GM10248 (cell line): Measurements from ENCODE around the gene SYNE2.
"Not testable (repeated sequence)": the region's sequence is repeated elsewhere in the genome, so short reads cannot be mapped to it uniquely, and the experiment has no call there.

Source experiments
- CTCF ChIA-PET: fragments of 300-600 bp; sonication (Branson Sonifier 250); formaldehyde crosslinking; extraction: SDS; loops from one replicate; lab custom pipeline; 2021; ENCODE audit warnings: antibody characterized with exemption; lab: Yijun Ruan, JAX
- POLR2A ChIA-PET: fragments of 350-650 bp; sonication (Branson Sonifier 250); formaldehyde crosslinking; extraction: SDS; loops from one replicate; lab custom pipeline; 2020; ENCODE audit warnings: antibody characterized with exemption; lab: Yijun Ruan, JAX
- DNase-seq: peaks from one replicate; pipeline ENCODE4 v3.0.0; 2012; ENCODE audit errors: extremely low spot score
- TF ChIP-seq, protein P1 (sequence below): IDR thresholded peaks from 2 replicates; pipeline ENCODE4 v1.5.1; 2012; ENCODE audit warnings: mild to moderate bottlenecking, low read depth; ENCODE audit errors: extremely low read depth, missing control alignments, control extremely low read depth

The SYNE2 gene

DNA sequence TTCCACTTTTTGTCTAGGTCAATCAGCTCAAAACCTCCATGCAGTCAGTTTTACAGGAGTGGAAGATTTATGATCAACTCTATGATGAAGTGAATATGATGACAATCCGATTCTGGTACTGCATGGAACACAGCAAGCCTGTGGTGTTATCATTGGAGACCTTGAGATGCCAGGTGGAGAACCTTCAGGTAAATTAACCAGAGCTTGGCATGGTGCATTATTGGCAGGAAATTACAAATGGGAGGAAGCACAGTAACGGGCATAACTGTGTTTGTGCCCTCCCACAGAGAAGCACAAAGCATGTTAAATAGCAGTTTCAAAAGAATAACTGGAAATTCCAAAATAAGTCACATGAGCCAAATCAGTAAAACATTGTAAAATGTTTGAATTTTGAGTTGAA lies 305.8 kb downstream of the SYNE2 start:
- no peak for DNase-seq
- POLR2A ChIA-PET, result interaction anchor here (0.7 kb wide), 1 partner anchor 8 kb away, joined by 3 read pairs; no protein-coding TSS in a partner anchor

DNA sequence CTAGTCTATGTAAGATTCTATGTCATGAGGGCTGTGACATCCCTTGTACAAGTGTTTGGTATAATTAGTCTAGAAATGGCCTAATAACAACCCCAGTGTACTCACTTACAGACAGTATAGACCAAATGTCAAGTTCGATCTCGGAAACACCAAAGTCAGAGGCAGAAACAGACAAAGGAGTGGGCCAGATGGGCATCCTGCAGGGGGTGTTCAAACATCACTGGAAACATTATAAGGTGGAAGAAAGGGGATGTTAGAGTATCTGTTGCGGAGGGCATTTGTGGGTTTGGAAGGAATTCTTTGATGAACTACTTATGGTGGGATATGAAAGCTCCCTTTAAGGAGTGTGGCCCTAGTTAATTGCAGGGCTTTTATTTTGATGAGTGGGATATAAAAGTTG lies 306.8 kb downstream of the SYNE2 start:
- CTCF ChIA-PET, result interaction anchor here (1.0 to 1.7 kb wide), 2 partner anchors 135 to 136 kb away, joined by 3 to 4 read pairs; partner anchors contain the start of gene ESR2
- DNase-seq, result no peak
- TF ChIP-seq, protein P1, sequence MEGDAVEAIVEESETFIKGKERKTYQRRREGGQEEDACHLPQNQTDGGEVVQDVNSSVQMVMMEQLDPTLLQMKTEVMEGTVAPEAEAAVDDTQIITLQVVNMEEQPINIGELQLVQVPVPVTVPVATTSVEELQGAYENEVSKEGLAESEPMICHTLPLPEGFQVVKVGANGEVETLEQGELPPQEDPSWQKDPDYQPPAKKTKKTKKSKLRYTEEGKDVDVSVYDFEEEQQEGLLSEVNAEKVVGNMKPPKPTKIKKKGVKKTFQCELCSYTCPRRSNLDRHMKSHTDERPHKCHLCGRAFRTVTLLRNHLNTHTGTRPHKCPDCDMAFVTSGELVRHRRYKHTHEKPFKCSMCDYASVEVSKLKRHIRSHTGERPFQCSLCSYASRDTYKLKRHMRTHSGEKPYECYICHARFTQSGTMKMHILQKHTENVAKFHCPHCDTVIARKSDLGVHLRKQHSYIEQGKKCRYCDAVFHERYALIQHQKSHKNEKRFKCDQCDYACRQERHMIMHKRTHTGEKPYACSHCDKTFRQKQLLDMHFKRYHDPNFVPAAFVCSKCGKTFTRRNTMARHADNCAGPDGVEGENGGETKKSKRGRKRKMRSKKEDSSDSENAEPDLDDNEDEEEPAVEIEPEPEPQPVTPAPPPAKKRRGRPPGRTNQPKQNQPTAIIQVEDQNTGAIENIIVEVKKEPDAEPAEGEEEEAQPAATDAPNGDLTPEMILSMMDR, result no peak
- POLR2A ChIA-PET, result no interaction called here

More for the DNA sequence above, 305.8 kb downstream of the SYNE2 start:
- TF ChIP-seq, protein P1, result no peak
- CTCF ChIA-PET, result interaction anchor here (1.2 to 1.7 kb wide), 2 partner anchors 136 to 145 kb away, joined by 3 to 5 read pairs; partner anchors contain the start of gene ESR2

DNA sequence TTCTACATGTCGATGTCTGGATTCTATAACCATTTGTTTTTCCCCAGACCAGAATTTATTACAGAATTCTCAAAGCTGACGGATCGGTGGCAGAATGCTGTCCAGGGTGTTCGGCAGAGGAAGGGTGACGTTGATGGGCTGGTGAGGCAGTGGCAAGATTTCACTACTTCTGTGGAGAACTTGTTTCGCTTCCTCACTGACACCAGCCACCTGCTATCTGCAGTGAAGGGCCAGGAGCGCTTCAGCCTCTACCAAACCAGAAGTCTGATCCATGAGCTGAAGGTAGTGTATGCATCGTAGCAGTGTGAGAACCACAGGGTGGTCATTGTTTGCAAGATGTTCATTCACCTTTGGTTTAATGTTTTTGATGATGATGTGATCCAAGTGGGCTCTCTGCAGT lies 317.4 kb downstream of the SYNE2 start:
- TF ChIP-seq, protein P1, result no peak
- CTCF ChIA-PET, result interaction anchor here (1.0 to 2.2 kb wide), 5 partner anchors 8 to 135 kb away, joined by 3 to 6 read pairs (median 3); partner anchors contain the start of gene ESR2

DNA sequence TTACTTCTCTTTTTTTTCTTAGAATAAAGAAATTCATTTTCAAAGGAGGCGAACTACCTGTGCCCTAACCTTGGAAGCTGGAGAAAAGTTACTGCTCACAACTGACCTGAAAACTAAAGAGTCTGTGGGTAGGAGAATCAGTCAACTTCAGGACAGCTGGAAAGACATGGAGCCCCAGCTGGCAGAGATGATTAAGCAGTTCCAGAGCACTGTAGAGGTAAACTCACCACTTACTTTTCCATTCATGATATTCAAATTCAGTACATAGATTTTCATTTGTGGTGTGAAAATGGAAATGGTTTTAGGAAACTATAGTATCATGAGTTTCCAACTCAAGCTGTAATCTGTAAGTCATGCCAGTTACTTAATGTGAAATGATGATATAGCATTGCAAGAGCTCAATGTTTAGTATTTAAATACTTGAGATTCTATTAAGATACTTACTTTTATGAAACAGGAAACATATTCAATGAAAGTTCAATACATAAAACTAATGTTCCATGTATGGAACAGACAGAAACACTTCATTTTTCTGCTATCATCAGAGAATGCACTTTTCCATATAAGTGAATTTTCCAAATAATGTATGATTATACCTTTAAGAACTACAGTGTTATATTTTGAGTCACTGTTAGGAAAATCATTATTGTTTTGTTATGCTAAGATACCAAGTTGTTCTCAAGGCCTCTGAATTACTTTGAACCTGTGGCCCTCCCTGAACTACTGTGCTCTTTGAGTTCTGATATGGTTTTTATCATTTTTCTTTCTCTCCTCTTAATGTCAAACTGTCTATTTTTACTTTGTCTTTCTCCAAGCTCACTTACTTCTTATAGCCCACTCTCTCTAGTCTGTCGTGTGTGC lies 322.3 kb downstream of the SYNE2 start:
- ChIA-PET POLR2A (no interaction called here), CTCF (interaction anchor here (0.9 to 2.9 kb wide), 5 partner anchors 10 to 129 kb away, joined by 3 to 12 read pairs (median 4); no protein-coding TSS in a partner anchor)
- TF ChIP-seq, protein P1, result no peak
- DNase-seq, result no peak

More for the DNA sequence above, 317.4 kb downstream of the SYNE2 start:
- POLR2A ChIA-PET, result no interaction called here
- DNase-seq, result no peak

DNA sequence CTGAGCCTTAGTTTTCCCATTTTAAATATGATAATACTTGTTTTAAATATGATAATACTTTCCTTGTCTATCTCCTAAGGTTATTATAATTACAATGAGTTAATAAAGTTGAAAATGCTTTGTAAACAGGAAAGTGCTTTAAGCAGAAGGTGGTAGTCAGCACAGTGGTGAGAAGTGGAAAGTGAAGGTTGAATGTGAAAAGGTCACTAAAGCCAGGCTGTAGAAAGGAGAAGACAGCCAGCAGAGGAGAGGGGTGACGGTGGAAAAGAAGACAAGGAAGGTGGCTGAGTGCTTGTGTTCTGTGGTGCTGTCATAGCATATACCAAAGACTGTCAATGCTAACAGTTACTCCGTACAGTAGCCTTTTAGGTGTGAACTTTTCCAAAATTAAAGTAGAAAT lies 323.5 kb downstream of the SYNE2 start:
- CTCF ChIA-PET, result no interaction called here
- no peak for DNase-seq
- TF ChIP-seq, protein P1, result no peak
- POLR2A ChIA-PET, result no interaction called here

DNA sequence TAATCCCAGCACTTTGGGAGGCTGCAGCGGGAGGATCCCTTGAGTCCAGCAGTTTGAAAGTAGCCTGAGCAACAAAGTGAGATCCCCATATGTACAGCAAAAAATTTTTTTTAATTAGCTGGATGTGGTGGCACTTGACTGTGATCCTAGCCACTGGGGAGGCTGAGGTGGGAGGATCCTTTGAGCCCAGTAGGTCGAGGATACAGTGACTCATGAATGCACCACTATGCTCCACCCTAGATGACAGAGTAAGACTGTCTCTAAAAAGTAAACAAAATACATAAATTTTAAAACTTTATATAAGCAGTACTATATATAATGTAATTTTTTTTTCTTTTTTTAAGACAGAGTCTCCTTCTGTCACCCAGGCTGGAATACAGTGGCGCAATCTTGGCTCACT lies 326.0 kb downstream of the SYNE2 start:
- no peak for DNase-seq
- POLR2A ChIA-PET, result no interaction called here
- TF ChIP-seq, protein P1, result no peak
- CTCF ChIA-PET, result interaction anchor here (1.0 to 2.6 kb wide), 3 partner anchors 11 to 25 kb away, joined by 3 to 10 read pairs (median 4); no protein-coding TSS in a partner anchor

DNA sequence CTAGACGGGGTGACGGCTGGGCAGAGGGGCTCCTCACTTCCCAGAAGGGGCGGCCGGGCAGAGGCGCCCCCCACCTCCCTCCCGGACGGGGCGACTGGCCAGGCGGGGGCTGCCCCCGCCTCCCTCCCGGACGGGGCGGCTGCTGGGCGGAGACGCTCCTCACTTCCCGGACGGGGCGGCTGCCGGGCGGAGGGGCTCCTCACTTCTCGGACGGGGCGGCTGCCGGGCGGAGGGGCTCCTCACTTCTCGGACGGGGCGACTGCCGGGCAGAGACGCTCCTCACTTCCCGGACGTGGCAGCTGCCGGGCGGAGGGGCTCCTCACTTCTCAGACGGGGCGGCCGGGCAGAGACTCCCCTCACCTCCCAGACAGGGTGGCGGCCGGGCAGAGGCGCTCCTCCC lies 330.1 kb downstream of the SYNE2 start:
- POLR2A ChIA-PET, CTCF ChIA-PET: not testable (repeated sequence)

More for the DNA sequence above, 330.1 kb downstream of the SYNE2 start:
- not testable (repeated sequence) for DNase-seq
